ENCODE results near the gene GATB. TPM values are rescaled to one million over a fixed set of nuclear protein-coding genes. Genes with fewer than 3 reads are reported as not detected.

The GATB gene
- total and polyA plus RNA-seq, 2 experiments from 2014 or later: 18.0 to 20.0 TPM

- Histone ChIP-seq H3F3A (ENCODE audit: insufficient read depth) (no peaks in the 10 kb centered on the region), H3K27ac (no peak overlapping the region), H4K20me1 (ENCODE audit: insufficient read depth) (no peaks in the 10 kb centered on the region), H3K79me2 (ENCODE audit: insufficient read depth) (no peaks in the 10 kb centered on the region), H2AFZ (no peak overlapping the region), H3K9me3 (ENCODE audit: low read depth) (no peaks in the 10 kb centered on the region), H3K4me2 (ENCODE audit: unreplicated experiment) (no peak overlapping the region), H3K4me1 (ENCODE audit: insufficient read depth) (no peaks in the 10 kb centered on the region), H3K4me3 (no peak overlapping the region), H3K9me2 (ENCODE audit: insufficient read depth) (no peaks in the 10 kb centered on the region), H3K27me3 (replicated peaks; ENCODE audit: insufficient read depth) (no peaks in the 10 kb centered on the region), H3K36me3 (ENCODE audit: low read depth) (peaks cover 5% of the 10 kb centered on the region; the same call in 1 of the 2 replicates), H3K9ac (no peak overlapping the region)
- DNase-seq: no peak
- 94 to 100% methylated on average over 3 of the region's 3 CpGs for WGBS, 2 experiments (ENCODE audit: low coverage in 1 of 2, low lambda C conversion rate in 2 of 2, missing lambda C conversion rate in 2 of 2)
- in situ Hi-C loops (cut with MboI): no loop called here
- TF ChIP-seq EZH2 (IDR thresholded peaks at IDR 0.05; ENCODE audit: insufficient read depth, poor library complexity, severe bottlenecking): no peak
- TF ChIP-seq EZH2phosphoT487 (IDR thresholded peaks at IDR 0.05; ENCODE audit: insufficient read depth, low read depth): no peak
Observed at GRCh38 chr4:151715881-151716280, 44.9 kb downstream of the GATB start.

- Histone ChIP-seq H3K4me3 (no peak overlapping the region), H3K36me3 (ENCODE audit: low read depth) (peaks cover 5% of the 10 kb centered on the region; the same call in 1 of the 2 replicates), H3K27me3 (replicated peaks; ENCODE audit: insufficient read depth) (no peaks in the 10 kb centered on the region), H3K79me2 (ENCODE audit: insufficient read depth) (no peaks in the 10 kb centered on the region), H4K20me1 (ENCODE audit: insufficient read depth) (no peaks in the 10 kb centered on the region), H3K4me1 (ENCODE audit: insufficient read depth) (no peaks in the 10 kb centered on the region), H3K27ac (no peak overlapping the region), H2AFZ (no peak overlapping the region), H3K4me2 (ENCODE audit: unreplicated experiment) (no peak overlapping the region), H3K9me3 (ENCODE audit: low read depth) (no peaks in the 10 kb centered on the region), H3F3A (ENCODE audit: insufficient read depth) (no peaks in the 10 kb centered on the region), H3K9me2 (ENCODE audit: insufficient read depth) (no peaks in the 10 kb centered on the region), H3K9ac (no peak overlapping the region)
- DNase-seq: no peak
- WGBS, 2 experiments (ENCODE audit: low coverage in 1 of 2, low lambda C conversion rate in 2 of 2, missing lambda C conversion rate in 2 of 2): 94 to 95% methylated on average over 4 of the region's 4 CpGs
- in situ Hi-C loops (cut with MboI): no loop called here
- TF ChIP-seq EZH2phosphoT487 (IDR thresholded peaks at IDR 0.05; ENCODE audit: insufficient read depth, low read depth): no peak
Observed at GRCh38 chr4:151712777-151713176, 48.0 kb downstream of the GATB start.

GRCh38 chr4:151711646-151712045 is 49.2 kb downstream of the GATB start:
- TF ChIP-seq EZH2 (IDR thresholded peaks at IDR 0.05; ENCODE audit: insufficient read depth, poor library complexity, severe bottlenecking) (no peak), EZH2phosphoT487 (IDR thresholded peaks at IDR 0.05; ENCODE audit: insufficient read depth, low read depth) (no peak)
- no peaks in the 10 kb centered on the region for H3K27me3 ChIP-seq (replicated peaks; ENCODE audit: insufficient read depth)
- no peaks in the 10 kb centered on the region for H3K9me3 ChIP-seq (ENCODE audit: low read depth)
- H3K4me3 ChIP-seq: no peak overlapping the region
- H3K36me3 ChIP-seq (ENCODE audit: low read depth): peaks cover 5% of the 10 kb centered on the region; the same call in 1 of the 2 replicates
- no peaks in the 10 kb centered on the region for H3F3A ChIP-seq (ENCODE audit: insufficient read depth)
- no peaks in the 10 kb centered on the region for H4K20me1 ChIP-seq (ENCODE audit: insufficient read depth)
- H3K27ac ChIP-seq: no peak overlapping the region
- H2AFZ ChIP-seq: no peak overlapping the region
- H3K4me1 ChIP-seq (ENCODE audit: insufficient read depth): no peaks in the 10 kb centered on the region
- no peaks in the 10 kb centered on the region for H3K9me2 ChIP-seq (ENCODE audit: insufficient read depth)
- H3K4me2 ChIP-seq (ENCODE audit: unreplicated experiment): no peak overlapping the region
- no peaks in the 10 kb centered on the region for H3K79me2 ChIP-seq (ENCODE audit: insufficient read depth)
- H3K9ac ChIP-seq: no peak overlapping the region
- WGBS, 2 experiments (ENCODE audit: low coverage in 1 of 2, low lambda C conversion rate in 2 of 2, missing lambda C conversion rate in 2 of 2): 65 to 68% methylated on average over 7 of the region's 7 CpGs
- no peak for DNase-seq
- in situ Hi-C loops (cut with MboI): no loop called here

- H3K9me3 ChIP-seq (ENCODE audit: low read depth): no peaks in the 10 kb centered on the region
- H3K9ac ChIP-seq: no peak overlapping the region
- no peaks in the 10 kb centered on the region for H3K27me3 ChIP-seq (replicated peaks; ENCODE audit: insufficient read depth)
- no peak overlapping the region for H2AFZ ChIP-seq
- H3K4me3 ChIP-seq: no peak overlapping the region
- H3K9me2 ChIP-seq (ENCODE audit: insufficient read depth): no peaks in the 10 kb centered on the region
- TF ChIP-seq EZH2phosphoT487 (IDR thresholded peaks at IDR 0.05; ENCODE audit: insufficient read depth, low read depth) (no peak), EZH2 (IDR thresholded peaks at IDR 0.05; ENCODE audit: insufficient read depth, poor library complexity, severe bottlenecking) (no peak)
- no peaks in the 10 kb centered on the region for H3F3A ChIP-seq (ENCODE audit: insufficient read depth)
- peaks cover 5% of the 10 kb centered on the region; the same call in 1 of the 2 replicates for H3K36me3 ChIP-seq (ENCODE audit: low read depth)
- no peak overlapping the region for H3K4me2 ChIP-seq (ENCODE audit: unreplicated experiment)
- in situ Hi-C loops (cut with MboI): no loop called here
- no peak overlapping the region for H3K27ac ChIP-seq
- H4K20me1 ChIP-seq (ENCODE audit: insufficient read depth): no peaks in the 10 kb centered on the region
- no peaks in the 10 kb centered on the region for H3K4me1 ChIP-seq (ENCODE audit: insufficient read depth)
- 91 to 92% methylated on average over 7 of the region's 7 CpGs for WGBS, 2 experiments (ENCODE audit: low coverage in 1 of 2, low lambda C conversion rate in 2 of 2, missing lambda C conversion rate in 2 of 2)
- H3K79me2 ChIP-seq (ENCODE audit: insufficient read depth): no peaks in the 10 kb centered on the region
- no peak for DNase-seq
Observed at GRCh38 chr4:151709587-151709986, 51.2 kb downstream of the GATB start.

- Histone ChIP-seq H2AFZ (no peak overlapping the region), H3K4me2 (ENCODE audit: unreplicated experiment) (no peak overlapping the region), H3K9me2 (ENCODE audit: insufficient read depth) (no peaks in the 10 kb centered on the region), H3F3A (ENCODE audit: insufficient read depth) (no peaks in the 10 kb centered on the region), H3K27me3 (replicated peaks; ENCODE audit: insufficient read depth) (no peaks in the 10 kb centered on the region), H3K4me3 (no peak overlapping the region), H3K9me3 (ENCODE audit: low read depth) (no peaks in the 10 kb centered on the region), H3K79me2 (ENCODE audit: insufficient read depth) (no peaks in the 10 kb centered on the region), H3K9ac (no peak overlapping the region), H4K20me1 (ENCODE audit: insufficient read depth) (no peaks in the 10 kb centered on the region), H3K36me3 (ENCODE audit: low read depth) (peaks cover 5% of the 10 kb centered on the region; the same call in 1 of the 2 replicates), H3K27ac (no peak overlapping the region), H3K4me1 (ENCODE audit: insufficient read depth) (no peaks in the 10 kb centered on the region)
- DNase-seq: no peak
- TF ChIP-seq EZH2 (IDR thresholded peaks at IDR 0.05; ENCODE audit: insufficient read depth, poor library complexity, severe bottlenecking) (no peak), EZH2phosphoT487 (IDR thresholded peaks at IDR 0.05; ENCODE audit: insufficient read depth, low read depth) (no peak)
- WGBS, 2 experiments (ENCODE audit: low coverage in 1 of 2, low lambda C conversion rate in 2 of 2, missing lambda C conversion rate in 2 of 2): 94 to 96% methylated on average over 6 of the region's 6 CpGs
- in situ Hi-C loops (cut with MboI): no loop called here
Observed at GRCh38 chr4:151709071-151709470, 51.7 kb downstream of the GATB start.

Data from GM23248 (cell line).